ENCODE measurements around the gene AP5S1.

AP5S1 gene

DNA sequence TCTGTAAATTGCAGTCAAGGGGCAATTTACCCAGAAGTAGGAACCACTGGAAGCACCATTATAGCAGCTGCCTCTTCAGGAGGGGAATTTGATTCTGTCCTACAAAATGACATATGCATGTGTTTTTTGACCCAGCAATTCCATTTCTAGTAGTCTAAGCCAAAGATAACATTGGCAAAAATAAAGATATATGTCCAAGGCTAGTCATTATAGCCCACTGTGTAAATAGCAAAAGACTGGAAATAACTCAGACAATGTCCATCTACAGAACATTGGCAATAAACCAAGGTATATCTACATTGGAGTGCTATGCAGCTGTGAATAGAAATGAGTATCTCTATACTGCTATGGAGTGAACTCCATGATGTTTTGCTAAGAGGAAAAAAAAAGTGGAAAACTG, 56.3 kb downstream of the AP5S1 start:
- DNase-seq (ENCODE audit: low spot score): no peak

Data from COLO829 (cell line).